KMS-11 (cell line): ENCODE results near the gene MLLT10.

Experiments
- H2AFZ ChIP-seq: fragments of 200-600 bp; sonication (generic); 2 replicates; pipeline ENCODE4 v1.6.1; 2016; ENCODE audit warnings: antibody characterized with exemption, mixed run types, low read depth
- H3K27ac ChIP-seq: fragments of 200-600 bp; sonication (generic); 2 replicates; pipeline ENCODE4 v1.6.1; 2016; ENCODE audit warnings: mild to moderate bottlenecking, mixed run types
- H3K27me3 ChIP-seq: fragments of 200-600 bp; sonication (generic); 2 replicates; pipeline ENCODE4 v1.6.1; 2017; ENCODE audit warnings: mild to moderate bottlenecking, low read depth, mixed run types, moderate library complexity; ENCODE audit not compliant: insufficient read depth
- H3K36me3 ChIP-seq: fragments of 200-600 bp; sonication (generic); 2 replicates; pipeline ENCODE4 v1.6.1; 2017; ENCODE audit warnings: mild to moderate bottlenecking, mixed run types; ENCODE audit not compliant: insufficient read depth
- H3K4me1 ChIP-seq: fragments of 200-600 bp; sonication (generic); 2 replicates; pipeline ENCODE4 v1.6.1; 2016; ENCODE audit warnings: mild to moderate bottlenecking, low read depth, mixed run types; ENCODE audit not compliant: poor library complexity, severe bottlenecking
- H3K4me2 ChIP-seq: fragments of 200-600 bp; sonication (generic); 2 replicates; pipeline ENCODE4 v1.7.0; 2016; ENCODE audit warnings: mild to moderate bottlenecking, mixed run types
- H3K4me3 ChIP-seq: fragments of 200-600 bp; sonication (generic); IDR thresholded peaks from 2 replicates; pipeline ENCODE4 v1.6.1; 2017; ENCODE audit warnings: low read depth, low read length, mixed read lengths; ENCODE audit not compliant: insufficient read depth
- H3K79me2 ChIP-seq: fragments of 200-600 bp; sonication (generic); 2 replicates; pipeline ENCODE4 v1.6.1; 2016; ENCODE audit warnings: low read depth, mixed run types; ENCODE audit not compliant: insufficient read depth
- H3K9ac ChIP-seq: fragments of 200-600 bp; sonication (generic); 2 replicates; pipeline ENCODE4 v1.6.1; 2016; ENCODE audit warnings: mild to moderate bottlenecking, mixed run types
- H4K20me1 ChIP-seq: fragments of 200-600 bp; sonication (generic); 2 replicates; pipeline ENCODE4 v1.6.1; 2016; ENCODE audit warnings: mild to moderate bottlenecking, mixed run types; ENCODE audit not compliant: insufficient read depth
- TF ChIP-seq, protein P1 (sequence below): fragments of 200-600 bp; sonication (generic); conservative IDR thresholded peaks from 2 replicates; pipeline ENCODE4 v1.6.1; 2017; ENCODE audit warnings: low read depth, mild to moderate bottlenecking, antibody characterized with exemption, low read length, moderate library complexity, mixed read lengths

Gene MLLT10

DNA sequence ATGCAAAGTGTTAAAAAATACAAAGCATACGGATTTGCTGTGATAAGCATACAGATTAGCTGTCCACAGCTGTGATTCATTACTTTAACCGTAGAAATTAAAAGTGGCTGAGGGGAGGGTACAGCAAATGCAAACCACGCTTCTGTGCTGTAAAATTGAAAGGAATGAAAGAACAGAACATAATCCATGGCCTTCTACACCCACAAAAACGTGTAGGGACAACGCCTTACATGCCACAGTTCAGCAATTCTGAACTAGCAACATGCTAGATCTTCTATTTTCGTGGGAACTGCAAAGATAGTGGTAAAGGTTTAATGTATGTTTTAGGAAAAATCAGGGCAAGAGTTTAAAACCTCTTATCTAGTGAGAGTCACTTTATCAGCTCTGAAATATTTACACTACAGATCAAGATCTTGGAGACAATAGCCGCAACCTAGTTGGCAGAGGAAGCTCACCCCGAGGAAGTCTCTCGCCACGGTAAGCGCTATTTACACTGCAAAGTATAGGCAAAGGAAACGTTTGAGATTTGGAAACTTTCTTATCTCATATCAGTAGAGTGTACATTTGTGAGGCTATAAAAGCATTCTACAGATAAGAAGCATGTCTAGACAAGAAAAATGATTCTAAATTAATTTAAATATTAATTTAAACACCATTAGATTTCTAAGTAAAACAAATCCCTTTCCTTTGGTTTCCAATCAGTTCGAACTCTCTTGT, 193.6 kb downstream of the MLLT10 start:
- no peaks in the 10 kb centered on the region for H3K27me3 ChIP-seq
- 0 out of 2 replicates have a peak, but pooled peaks cover 9% of the 10 kb centered on the region for H4K20me1 ChIP-seq
- no peak overlapping the region for H2AFZ ChIP-seq
- TF ChIP-seq, protein P1, sequence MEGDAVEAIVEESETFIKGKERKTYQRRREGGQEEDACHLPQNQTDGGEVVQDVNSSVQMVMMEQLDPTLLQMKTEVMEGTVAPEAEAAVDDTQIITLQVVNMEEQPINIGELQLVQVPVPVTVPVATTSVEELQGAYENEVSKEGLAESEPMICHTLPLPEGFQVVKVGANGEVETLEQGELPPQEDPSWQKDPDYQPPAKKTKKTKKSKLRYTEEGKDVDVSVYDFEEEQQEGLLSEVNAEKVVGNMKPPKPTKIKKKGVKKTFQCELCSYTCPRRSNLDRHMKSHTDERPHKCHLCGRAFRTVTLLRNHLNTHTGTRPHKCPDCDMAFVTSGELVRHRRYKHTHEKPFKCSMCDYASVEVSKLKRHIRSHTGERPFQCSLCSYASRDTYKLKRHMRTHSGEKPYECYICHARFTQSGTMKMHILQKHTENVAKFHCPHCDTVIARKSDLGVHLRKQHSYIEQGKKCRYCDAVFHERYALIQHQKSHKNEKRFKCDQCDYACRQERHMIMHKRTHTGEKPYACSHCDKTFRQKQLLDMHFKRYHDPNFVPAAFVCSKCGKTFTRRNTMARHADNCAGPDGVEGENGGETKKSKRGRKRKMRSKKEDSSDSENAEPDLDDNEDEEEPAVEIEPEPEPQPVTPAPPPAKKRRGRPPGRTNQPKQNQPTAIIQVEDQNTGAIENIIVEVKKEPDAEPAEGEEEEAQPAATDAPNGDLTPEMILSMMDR: no peak
- no peak overlapping the region for H3K27ac ChIP-seq
- no peaks in the 10 kb centered on the region; the same call in 1 of the 2 replicates for H3K79me2 ChIP-seq
- no peak overlapping the region for H3K4me3 ChIP-seq
- peaks cover 46% of the 10 kb centered on the region for H3K4me1 ChIP-seq
- no peak overlapping the region for H3K9ac ChIP-seq
- no peaks in the 10 kb centered on the region for H3K36me3 ChIP-seq
- no peak overlapping the region for H3K4me2 ChIP-seq

DNA sequence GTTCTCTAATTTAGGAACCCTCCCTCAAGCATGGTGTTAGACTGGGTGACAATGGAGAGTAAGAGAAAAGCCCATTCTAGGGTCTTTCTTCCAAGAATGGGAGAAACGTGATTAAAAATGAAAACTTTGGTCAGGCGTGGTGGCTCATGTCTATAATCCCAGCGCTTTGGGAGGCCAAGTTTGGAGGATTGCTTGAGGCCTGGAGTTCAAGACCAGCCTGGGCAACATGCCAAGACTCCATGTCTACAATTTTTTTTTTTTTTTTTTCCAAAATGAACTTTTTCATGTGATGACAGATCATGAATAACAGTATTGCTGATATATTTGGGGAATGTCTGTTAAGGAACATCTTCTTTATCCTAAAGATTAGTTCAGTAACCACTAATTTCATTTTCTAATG, 194.6 kb downstream of the MLLT10 start:
- Histone ChIP-seq H3K9ac (no peak overlapping the region), H3K4me1 (peaks cover 37% of the 10 kb centered on the region), H3K36me3 (no peaks in the 10 kb centered on the region; the same call in 1 of the 2 replicates), H3K27ac (no peak overlapping the region), H3K27me3 (no peaks in the 10 kb centered on the region), H4K20me1 (0 out of 2 replicates have a peak, but pooled peaks cover 9% of the 10 kb centered on the region), H3K4me3 (no peak overlapping the region), H3K79me2 (no peaks in the 10 kb centered on the region; the same call in 1 of the 2 replicates), H2AFZ (no peak overlapping the region), H3K4me2 (no peak overlapping the region)
- TF ChIP-seq, protein P1: no peak

DNA sequence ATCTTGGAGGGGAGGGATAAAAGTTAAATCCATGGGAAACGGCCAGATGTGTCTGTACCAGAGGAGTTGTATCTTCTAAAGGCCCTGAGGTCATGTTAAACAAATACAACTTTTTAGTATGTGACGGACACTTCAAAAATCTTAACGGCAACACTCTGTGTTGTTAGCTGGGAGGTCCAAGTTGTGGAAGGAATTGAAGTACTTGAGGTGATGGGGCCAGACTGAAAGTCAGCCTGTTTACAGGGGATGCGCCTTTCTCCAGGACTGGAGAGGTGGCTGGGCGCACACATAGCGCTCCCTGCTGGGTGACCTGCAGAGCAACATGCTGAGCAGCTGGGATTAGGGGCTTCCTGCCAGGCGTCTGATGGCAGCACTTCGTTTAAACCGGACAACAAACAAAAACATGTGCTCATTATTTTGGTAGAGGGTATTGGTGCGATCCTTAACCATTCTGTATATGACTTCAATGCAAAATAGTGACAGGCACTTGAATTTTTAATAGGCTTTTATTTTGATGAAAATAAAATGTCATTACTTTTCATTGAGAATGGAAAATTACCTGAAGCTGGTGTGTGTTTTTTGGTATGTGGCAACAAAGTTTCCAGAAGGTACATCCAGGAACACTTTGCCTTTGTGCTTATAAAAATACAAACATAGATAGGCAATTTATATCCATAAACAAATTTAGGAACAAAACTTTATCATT, 198.2 kb downstream of the MLLT10 start:
- peaks cover 11% of the 10 kb centered on the region for H3K4me1 ChIP-seq
- no peak overlapping the region for H3K4me2 ChIP-seq
- H3K4me3 ChIP-seq: no peak overlapping the region
- H3K27me3 ChIP-seq: no peaks in the 10 kb centered on the region
- H3K79me2 ChIP-seq: no peaks in the 10 kb centered on the region
- TF ChIP-seq, protein P1: peak; percentile 89
- H3K9ac ChIP-seq: no peak overlapping the region
- no peak overlapping the region for H3K27ac ChIP-seq
- H3K36me3 ChIP-seq: peaks cover 4% of the 10 kb centered on the region; the same call in 1 of the 2 replicates
- no peak overlapping the region for H2AFZ ChIP-seq
- no peaks in the 10 kb centered on the region for H4K20me1 ChIP-seq

DNA sequence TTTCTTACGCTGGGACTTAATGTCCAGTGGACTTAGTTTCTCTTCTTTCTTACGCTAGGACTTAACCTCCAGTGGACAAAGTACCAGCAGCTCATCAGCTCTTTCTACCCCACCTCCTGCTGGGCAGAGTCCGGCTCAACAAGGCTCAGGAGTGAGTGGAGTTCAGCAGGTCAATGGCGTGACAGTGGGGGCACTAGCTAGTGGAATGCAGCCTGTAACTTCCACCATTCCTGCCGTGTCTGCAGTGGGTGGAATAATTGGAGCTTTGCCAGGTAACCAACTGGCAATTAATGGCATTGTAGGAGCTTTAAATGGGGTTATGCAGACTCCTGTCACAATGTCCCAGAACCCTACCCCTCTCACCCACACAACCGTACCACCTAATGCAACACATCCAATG, 199.7 kb downstream of the MLLT10 start:
- Histone ChIP-seq H3K9ac (no peak overlapping the region), H4K20me1 (no peaks in the 10 kb centered on the region), H3K27me3 (no peaks in the 10 kb centered on the region), H3K79me2 (no peaks in the 10 kb centered on the region), H3K36me3 (peaks cover 4% of the 10 kb centered on the region; the same call in 1 of the 2 replicates), H3K4me1 (peaks cover 11% of the 10 kb centered on the region), H2AFZ (no peak overlapping the region), H3K27ac (no peak overlapping the region), H3K4me3 (no peak overlapping the region), H3K4me2 (no peak overlapping the region)
- TF ChIP-seq, protein P1: no peak
